ENCODE results near the gene CREB5. TPM values are rescaled to one million over a fixed set of nuclear protein-coding genes. Genes with fewer than 3 reads are reported as not detected.
"Not testable (repeated sequence)": the region's sequence is repeated elsewhere in the genome, so short reads cannot be mapped to it uniquely, and the experiment has no call there.

Gene CREB5
- total and polyA plus RNA-seq, 2 donors from 2014 or later = 3.4 to 27.2 TPM

DNA sequence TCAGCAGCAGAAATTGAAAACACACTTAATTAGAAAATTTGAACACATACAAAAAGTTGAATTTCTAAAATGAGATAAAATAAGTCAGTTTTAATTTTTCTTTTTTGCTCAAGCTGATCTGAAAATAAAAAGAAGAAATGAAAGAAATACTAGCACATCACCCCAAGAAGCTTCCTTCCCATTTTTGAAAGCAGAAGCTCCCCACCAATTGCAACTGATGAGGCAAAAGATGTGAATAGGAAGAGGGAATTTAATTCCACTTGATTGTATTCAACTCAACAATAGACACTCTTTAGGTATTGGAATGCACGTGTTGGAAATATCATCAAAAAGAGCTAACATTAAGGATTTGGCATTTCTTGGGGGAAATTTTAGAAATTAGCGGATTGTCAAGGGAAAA, 370.0 kb downstream of the CREB5 start:
- Histone ChIP-seq H3K4me3 (ENCODE audit: low read length in 3 of 3) (no peak overlapping the region), H3K4me1 (ENCODE audit: control insufficient read depth in 2 of 3, insufficient read depth in 2 of 3, low read depth in 1 of 3, low read length in 3 of 3) (peaks cover 2 to 24% (median 3%) of the 10 kb centered on the region in 3 donors), H3K27me3 (ENCODE audit: control insufficient read depth, insufficient read depth, low read length) (no peaks in the 10 kb centered on the region), H3K9me3 (ENCODE audit: control insufficient read depth in 2 of 3, insufficient read depth in 1 of 3, low read length in 3 of 3) (no peaks in the 10 kb centered on the region), H3K36me3 (ENCODE audit: control insufficient read depth in 2 of 3, insufficient read depth in 3 of 3, low read length in 3 of 3) (no peaks in the 10 kb centered on the region), H3K27ac (ENCODE audit: low read depth in 2 of 2, low read length in 2 of 2) (no peak overlapping the region), H3K9ac (ENCODE audit: low read length in 3 of 3) (no peak overlapping the region)
- FAIRE-seq = no peak
- TF ChIP-seq, protein P1, sequence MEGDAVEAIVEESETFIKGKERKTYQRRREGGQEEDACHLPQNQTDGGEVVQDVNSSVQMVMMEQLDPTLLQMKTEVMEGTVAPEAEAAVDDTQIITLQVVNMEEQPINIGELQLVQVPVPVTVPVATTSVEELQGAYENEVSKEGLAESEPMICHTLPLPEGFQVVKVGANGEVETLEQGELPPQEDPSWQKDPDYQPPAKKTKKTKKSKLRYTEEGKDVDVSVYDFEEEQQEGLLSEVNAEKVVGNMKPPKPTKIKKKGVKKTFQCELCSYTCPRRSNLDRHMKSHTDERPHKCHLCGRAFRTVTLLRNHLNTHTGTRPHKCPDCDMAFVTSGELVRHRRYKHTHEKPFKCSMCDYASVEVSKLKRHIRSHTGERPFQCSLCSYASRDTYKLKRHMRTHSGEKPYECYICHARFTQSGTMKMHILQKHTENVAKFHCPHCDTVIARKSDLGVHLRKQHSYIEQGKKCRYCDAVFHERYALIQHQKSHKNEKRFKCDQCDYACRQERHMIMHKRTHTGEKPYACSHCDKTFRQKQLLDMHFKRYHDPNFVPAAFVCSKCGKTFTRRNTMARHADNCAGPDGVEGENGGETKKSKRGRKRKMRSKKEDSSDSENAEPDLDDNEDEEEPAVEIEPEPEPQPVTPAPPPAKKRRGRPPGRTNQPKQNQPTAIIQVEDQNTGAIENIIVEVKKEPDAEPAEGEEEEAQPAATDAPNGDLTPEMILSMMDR (IDR thresholded peaks at IDR 0.05; ENCODE audit: borderline replicate concordance, extremely low read depth, insufficient read depth) = no peak
- no peak for DNase-seq
- intact Hi-C loops (cut with DNase I) = no loop called here

DNA sequence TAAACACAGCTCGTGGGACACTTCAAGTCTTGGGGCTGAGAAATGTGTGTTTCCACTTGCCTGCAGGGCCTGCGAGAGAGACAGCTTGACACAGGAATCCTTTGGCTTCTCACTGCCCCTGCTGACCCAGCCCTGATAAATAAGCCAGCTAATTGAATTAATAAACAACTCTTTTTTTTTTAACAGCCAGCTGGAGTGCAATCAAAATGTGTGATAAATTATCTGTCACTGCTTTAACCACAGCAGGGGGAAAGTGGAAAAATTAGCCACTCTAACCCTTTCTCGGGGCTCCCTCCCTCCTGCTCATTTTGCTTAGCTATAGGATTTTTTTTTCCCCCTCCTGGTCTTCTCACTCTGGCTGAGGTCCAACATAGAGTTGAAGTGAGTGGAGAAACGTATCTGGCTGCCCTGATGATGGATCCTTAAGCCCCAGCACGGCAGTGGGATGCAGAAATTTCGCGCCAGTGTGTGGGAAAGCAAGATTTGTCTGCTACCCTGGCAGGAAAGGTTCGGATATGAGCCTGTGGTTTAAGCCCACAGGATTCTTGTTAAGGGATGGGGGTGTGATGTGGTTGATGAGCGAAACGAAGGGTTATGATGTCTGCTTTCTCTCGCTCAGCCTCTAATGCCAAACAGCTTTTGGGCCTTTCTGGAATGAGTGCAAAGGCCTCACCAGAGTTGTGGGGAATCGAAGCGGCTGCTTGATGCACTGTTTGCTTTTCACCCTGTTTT, 372.0 kb downstream of the CREB5 start:
- no peak overlapping the region for H3K4me3 ChIP-seq (ENCODE audit: low read length in 3 of 3)
- H3K27ac ChIP-seq (ENCODE audit: low read depth in 2 of 2, low read length in 2 of 2) = no peak overlapping the region
- TF ChIP-seq, protein P1 (IDR thresholded peaks at IDR 0.05; ENCODE audit: borderline replicate concordance, extremely low read depth, insufficient read depth) = no peak
- H3K9me3 ChIP-seq (ENCODE audit: control insufficient read depth in 2 of 3, insufficient read depth in 1 of 3, low read length in 3 of 3) = no peaks in the 10 kb centered on the region
- no peaks in the 10 kb centered on the region for H3K36me3 ChIP-seq (ENCODE audit: control insufficient read depth in 2 of 3, insufficient read depth in 3 of 3, low read length in 3 of 3)
- no peak overlapping the region for H3K9ac ChIP-seq (ENCODE audit: low read length in 3 of 3)
- no peaks in the 10 kb centered on the region for H3K27me3 ChIP-seq (ENCODE audit: control insufficient read depth, insufficient read depth, low read length)
- no peak for FAIRE-seq
- intact Hi-C loops (cut with DNase I) = no loop called here
- peak in 3 of 5 donors; percentile 57 to 85 (median 76) for DNase-seq
- H3K4me1 ChIP-seq (ENCODE audit: control insufficient read depth in 2 of 3, insufficient read depth in 2 of 3, low read depth in 1 of 3, low read length in 3 of 3) = peaks cover 2 to 33% (median 3%) of the 10 kb centered on the region in 3 donors

DNA sequence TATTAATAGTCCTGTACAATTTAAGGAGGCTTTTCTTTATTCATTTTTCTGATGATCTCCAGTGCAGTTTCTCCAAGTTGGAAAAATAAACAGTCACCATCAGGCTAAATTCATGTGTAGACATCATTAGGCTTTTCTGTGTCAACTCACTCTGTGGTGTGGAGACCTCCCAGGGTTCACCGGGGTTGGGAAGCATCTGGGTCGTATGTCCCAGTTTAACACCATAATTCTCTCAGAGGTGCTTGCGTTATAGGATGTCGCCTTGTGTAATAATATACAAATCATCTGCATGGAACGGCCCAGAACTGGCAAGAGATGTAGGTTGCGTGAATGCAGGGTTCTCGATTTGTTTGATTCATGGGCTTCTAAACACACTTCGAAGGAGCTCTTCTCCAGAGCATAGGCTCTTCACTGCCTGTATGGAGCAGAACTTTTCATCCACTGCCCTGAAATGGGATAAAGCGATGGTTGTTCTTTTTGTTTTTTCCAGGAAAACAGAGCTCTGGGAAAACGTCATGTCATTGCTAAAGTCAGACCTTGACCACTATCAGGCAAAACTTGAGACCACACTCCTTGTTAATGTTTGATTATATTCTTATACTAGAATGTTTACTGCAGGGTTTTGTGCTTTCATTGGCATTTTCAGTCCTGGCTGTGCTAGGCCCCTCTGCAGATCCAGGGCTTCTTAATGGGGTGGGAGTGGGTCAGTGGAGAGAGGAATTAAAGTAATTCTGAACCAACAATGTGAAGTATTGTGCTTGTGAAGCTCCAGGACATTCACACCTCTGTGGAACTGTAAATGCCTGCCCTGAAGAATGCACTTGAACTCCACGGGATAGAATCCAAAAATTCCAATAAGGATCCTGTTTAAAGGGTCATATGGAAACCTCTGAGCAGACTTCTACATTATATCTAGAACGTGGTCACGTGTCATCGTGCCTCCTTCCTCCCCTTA, 373.0 kb downstream of the CREB5 start:
- FAIRE-seq = no peak
- H3K9ac ChIP-seq (ENCODE audit: low read length in 3 of 3) = no peak overlapping the region

DNA sequence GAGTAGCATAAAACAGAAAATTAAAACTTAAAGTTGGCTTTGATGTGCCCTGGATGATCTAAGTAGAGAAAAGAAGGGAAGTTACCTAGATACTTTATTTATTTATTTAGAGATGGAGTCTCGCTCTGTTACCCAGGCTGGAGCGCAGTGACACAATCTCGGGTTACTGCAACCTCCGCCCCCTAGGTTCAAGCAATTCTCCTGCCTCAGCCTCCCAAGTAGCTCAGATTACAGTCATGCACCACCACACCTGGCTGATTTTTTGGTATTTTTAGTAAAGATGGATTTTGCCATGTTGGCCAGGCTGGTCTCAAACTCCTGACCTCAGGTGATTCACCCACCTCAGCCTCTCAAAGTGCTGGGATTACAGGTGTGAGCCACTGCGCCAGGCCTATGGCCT, 373.8 kb downstream of the CREB5 start:
- H3K27me3 ChIP-seq (ENCODE audit: control insufficient read depth, insufficient read depth, low read length); H3K9me3 ChIP-seq (ENCODE audit: control insufficient read depth in 2 of 3, insufficient read depth in 1 of 3, low read length in 3 of 3); H3K36me3 ChIP-seq (ENCODE audit: control insufficient read depth in 2 of 3, insufficient read depth in 3 of 3, low read length in 3 of 3); intact Hi-C loops (cut with DNase I); H3K4me3 ChIP-seq (ENCODE audit: low read length in 3 of 3); FAIRE-seq; H3K9ac ChIP-seq (ENCODE audit: low read length in 3 of 3): not testable (repeated sequence)
- H3K4me1 ChIP-seq (ENCODE audit: control insufficient read depth in 2 of 3, insufficient read depth in 2 of 3, low read depth in 1 of 3, low read length in 3 of 3) = peaks cover 2 to 33% (median 3%) of the 10 kb centered on the region in 3 donors
- peak in 4 of 5 donors; percentile 40 to 66 (median 53) for DNase-seq
- peak overlapping the region; percentile 26 to 53 for H3K27ac ChIP-seq (ENCODE audit: low read depth in 2 of 2, low read length in 2 of 2)

More for the DNA sequence above, 373.0 kb downstream of the CREB5 start:
- Histone ChIP-seq H3K27ac (ENCODE audit: low read depth in 2 of 2, low read length in 2 of 2) (peak overlapping the region; percentile 28 to 53), H3K27me3 (ENCODE audit: control insufficient read depth, insufficient read depth, low read length) (no peaks in the 10 kb centered on the region), H3K4me3 (ENCODE audit: low read length in 3 of 3) (no peak overlapping the region), H3K9me3 (ENCODE audit: control insufficient read depth in 2 of 3, insufficient read depth in 1 of 3, low read length in 3 of 3) (no peaks in the 10 kb centered on the region), H3K36me3 (ENCODE audit: control insufficient read depth in 2 of 3, insufficient read depth in 3 of 3, low read length in 3 of 3) (no peaks in the 10 kb centered on the region), H3K4me1 (ENCODE audit: control insufficient read depth in 2 of 3, insufficient read depth in 2 of 3, low read depth in 1 of 3, low read length in 3 of 3) (peaks cover 2 to 33% (median 3%) of the 10 kb centered on the region in 3 donors)
- intact Hi-C loops (cut with DNase I) = no loop called here
- peak in 2 of 5 donors; percentile 32 to 45 for DNase-seq
- TF ChIP-seq, protein P1 (IDR thresholded peaks at IDR 0.05; ENCODE audit: borderline replicate concordance, extremely low read depth, insufficient read depth) = no peak
